OCI-LY7 (cell line): Measurements from ENCODE around the gene CNBD2. TPM values are rescaled to one million over a fixed set of nuclear protein-coding genes. Genes with fewer than 3 reads are reported as not detected.
A peak's percentile ranks its signal among the peaks of the same experiment; 100 is the strongest.

Experiments used
- BruUV-seq: library from RNA; stranded (reverse); fragments of 400-500 nt; replicated peaks from 2 replicates; lab custom pipeline; 2021; lab: Mats Ljungman, UMichigan
- CTCF ChIA-PET: fragments of 300-600 bp; sonication (Branson Sonifier 250); formaldehyde crosslinking; loops from one replicate; lab custom pipeline; 2022; ENCODE audit warnings: antibody characterized with exemption; ENCODE audit not compliant: unreplicated experiment; lab: Charles Lee
- POLR2A ChIA-PET: fragments of 300-600 bp; sonication (Branson Sonifier 250); formaldehyde crosslinking; loops from one replicate; lab custom pipeline; 2022; ENCODE audit warnings: antibody characterized with exemption; lab: Charles Lee
- DNase-seq: peaks from one replicate; pipeline ENCODE4 v3.0.0-alpha.2; 2015; ENCODE audit warnings: low spot score
- H2AFZ ChIP-seq: fragments of 200-600 bp; sonication (generic), shearing (Covaris generic); 2 replicates; pipeline ENCODE4 v1.6.1; 2014; ENCODE audit warnings: mild to moderate bottlenecking, antibody characterized with exemption, low read length, moderate library complexity
- H3K27ac ChIP-seq: fragments of 200-600 bp; sonication (generic); 2 replicates; pipeline ENCODE4 v1.5.1; 2014; ENCODE audit warnings: mixed run types, low read depth, mild to moderate bottlenecking, moderate library complexity, low read length, inconsistent platforms; ENCODE audit not compliant: poor library complexity, severe bottlenecking
- H3K36me3 ChIP-seq: fragments of 200-600 bp; sonication (generic); 2 replicates; pipeline ENCODE4 v1.6.1; 2014; ENCODE audit warnings: mild to moderate bottlenecking, antibody characterized with exemption, low read length, moderate library complexity, mixed read lengths; ENCODE audit not compliant: insufficient read depth
- H3K4me1 ChIP-seq: fragments of 200-600 bp; sonication (generic); 2 replicates; pipeline ENCODE4 v1.5.1; 2014; ENCODE audit warnings: mild to moderate bottlenecking, low read length; ENCODE audit not compliant: insufficient read depth, poor library complexity, severe bottlenecking
- H3K4me2 ChIP-seq: fragments of 200-600 bp; sonication (generic); 2 replicates; pipeline ENCODE4 v1.6.1; 2014; ENCODE audit warnings: mild to moderate bottlenecking, low read length
- H3K4me3 ChIP-seq: fragments of 200-600 bp; sonication (generic); 2 replicates; pipeline ENCODE4 v1.5.1; 2014; ENCODE audit warnings: mild to moderate bottlenecking, low read depth, low read length; ENCODE audit not compliant: poor library complexity, severe bottlenecking
- H3K79me2 ChIP-seq: fragments of 200-600 bp; sonication (generic); 2 replicates; pipeline ENCODE4 v1.6.1; 2016; ENCODE audit warnings: low read depth, mild to moderate bottlenecking, low read length, moderate library complexity, mixed read lengths; ENCODE audit not compliant: insufficient read depth
- H3K9me2 ChIP-seq: fragments of 200-600 bp; sonication (generic); 2 replicates; pipeline ENCODE4 v1.6.1; 2016; ENCODE audit warnings: mild to moderate bottlenecking, low read length, mixed read lengths; ENCODE audit not compliant: insufficient read depth
- H3K9me3 ChIP-seq: fragments of 200-600 bp; sonication (generic); 2 replicates; pipeline ENCODE4 v1.6.1; 2014; ENCODE audit warnings: mild to moderate bottlenecking, mixed run types, low read length, mixed read lengths
- H4K20me1 ChIP-seq: fragments of 200-600 bp; sonication (generic); 2 replicates; pipeline ENCODE4 v1.6.1; 2014; ENCODE audit warnings: mild to moderate bottlenecking, antibody characterized with exemption, low read length, moderate library complexity, mixed read lengths; ENCODE audit not compliant: insufficient read depth
- CTCF ChIP-seq: fragments of 200-600 bp; sonication (generic); conservative IDR thresholded peaks from 2 replicates; pipeline ENCODE4 v1.5.1; 2014; ENCODE audit warnings: mild to moderate bottlenecking, antibody characterized with exemption, low read length, moderate library complexity, mixed read lengths
- EZH2phosphoT487 ChIP-seq: fragments of 200-600 bp; sonication (generic); IDR thresholded peaks from 2 replicates; pipeline ENCODE4 v1.6.1; 2018; ENCODE audit warnings: low read depth, borderline replicate concordance, mild to moderate bottlenecking, mixed run types, antibody characterized with exemption, low read length, moderate library complexity, mixed read lengths
- intact Hi-C: fragments of 100-400 bp; cut with micrococcal nuclease; formaldehyde crosslinking; loops from one replicate; pipeline ENCODE4 v1.10.0; 2022; ENCODE audit not compliant: unreplicated experiment
- total RNA-seq, 2 experiments: library from RNA; depleted of rRNA in 1 of 2; stranded (reverse); fragments of >200 nt in 1 of 2; shearing (Covaris generic) in 1 of 2; gene quantifications; 2 replicates each; pipeline ENCODE4 v1.2.3, GENCODE V29; 2014 to 2022

CNBD2 gene
- total RNA-seq, 2 experiments from 2014 or later = 10.4 to 10.5 TPM

GRCh38 chr20:35978041-35978513 lies 9.7 kb downstream of the CNBD2 start:
- H3K36me3 ChIP-seq = no peaks in the 10 kb centered on the region
- no peak overlapping the region for H3K27ac ChIP-seq
- H3K4me2 ChIP-seq = peak overlapping the region; percentile 11
- no peaks in the 10 kb centered on the region for H4K20me1 ChIP-seq
- H3K9me3 ChIP-seq = no peaks in the 10 kb centered on the region
- no peaks in the 10 kb centered on the region for H3K9me2 ChIP-seq
- H3K79me2 ChIP-seq = no peaks in the 10 kb centered on the region
- H3K4me1 ChIP-seq = peaks cover 22% of the 10 kb centered on the region
- TF ChIP-seq CTCF (no peak), EZH2phosphoT487 (no peak)
- ChIA-PET POLR2A (interaction anchor here (0.6 to 1.4 kb wide), 5 partner anchors 13 to 474 kb away, joined by 3 to 7 read pairs (median 4); no protein-coding TSS in a partner anchor), CTCF (no interaction called here)
- no peak for DNase-seq
- no peak overlapping the region for H3K4me3 ChIP-seq
- intact Hi-C loops = no loop called here
- H2AFZ ChIP-seq = no peak overlapping the region
- BruUV-seq = no TSS peak

- CTCF ChIA-PET = no interaction called here
Measured at GRCh38 chr20:35979544-35979943, 11.2 kb downstream of the CNBD2 start.

More at GRCh38 chr20:35979544-35979943, 11.2 kb downstream of the CNBD2 start:
- intact Hi-C loops = no loop called here
- no peaks in the 10 kb centered on the region for H3K9me2 ChIP-seq
- BruUV-seq = no TSS peak
- H3K27ac ChIP-seq = no peak overlapping the region
- H3K4me3 ChIP-seq = no peak overlapping the region
- no peaks in the 10 kb centered on the region for H3K79me2 ChIP-seq
- no peaks in the 10 kb centered on the region for H3K9me3 ChIP-seq
- POLR2A ChIA-PET = interaction anchor here (0.6 kb wide), 1 partner anchor 627 kb away, joined by 3 read pairs; no protein-coding TSS in a partner anchor
- no peak for TF ChIP-seq EZH2phosphoT487
- TF ChIP-seq CTCF = no peak
- DNase-seq = no peak
- H3K4me2 ChIP-seq = no peak overlapping the region
- H3K4me1 ChIP-seq = peaks cover 26% of the 10 kb centered on the region
- H2AFZ ChIP-seq = no peak overlapping the region
- H4K20me1 ChIP-seq = no peaks in the 10 kb centered on the region
- no peaks in the 10 kb centered on the region for H3K36me3 ChIP-seq
